ENCODE results near the gene SPRR1A. TPM values are rescaled to one million over a fixed set of nuclear protein-coding genes. Genes with fewer than 3 reads are reported as not detected.

Gene SPRR1A
- total RNA-seq, 4 donors from 2014 or later = not detected

DNA sequence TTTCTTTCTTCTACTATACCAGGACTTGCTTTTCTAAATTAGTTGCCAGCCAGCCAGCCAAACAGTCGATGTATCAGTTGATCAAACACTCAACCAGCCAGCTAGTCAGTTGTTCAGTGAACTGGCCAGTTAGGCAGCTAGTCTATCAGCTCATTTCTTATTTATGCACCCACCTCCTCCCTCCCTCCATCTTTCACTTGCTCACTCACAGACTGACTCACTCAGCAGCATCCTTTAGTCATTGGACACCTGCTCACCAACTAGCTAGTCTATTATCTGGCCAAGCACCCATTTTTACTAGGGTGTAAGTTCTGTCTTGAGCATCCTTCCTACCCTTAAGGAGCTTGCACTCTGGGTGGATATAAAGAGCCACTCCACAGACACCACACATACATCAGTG is 19.3 kb upstream of the SPRR1A start:
- Histone ChIP-seq H3K9me3 (no peaks in the 10 kb centered on the region), H3K27ac (no peak overlapping the region), H3K4me1 (no peaks in the 10 kb centered on the region), H3K27me3 (no peaks in the 10 kb centered on the region), H3K4me3 (no peak overlapping the region), H3K36me3 (no peaks in the 10 kb centered on the region)
- no peak for ATAC-seq
- TF ChIP-seq EP300 (IDR thresholded peaks at IDR 0.05) = no peak
- 77 to 100% methylated on average over 1 of the region's 1 CpG for WGBS, 2 donors (ENCODE audit: low coverage in 1 of 2)

DNA sequence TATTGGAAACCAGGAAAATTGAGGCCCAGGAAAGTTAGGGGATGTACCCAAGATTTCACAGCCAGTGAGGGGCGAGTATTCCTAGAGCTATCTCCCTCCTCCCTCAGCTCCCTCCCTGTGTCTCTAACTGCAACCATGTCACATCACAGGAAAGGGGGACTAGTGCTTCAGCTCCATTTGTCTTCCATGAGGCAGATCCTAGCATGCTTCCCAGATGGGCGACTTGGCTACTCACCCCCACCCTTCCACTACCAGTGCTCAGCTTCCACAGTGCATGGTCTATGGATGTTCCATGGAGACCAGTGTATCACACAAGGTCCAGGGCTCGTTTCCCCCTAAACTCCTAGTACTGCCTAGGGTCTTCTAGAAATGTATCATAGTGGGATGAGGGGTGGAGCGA is 18.0 kb upstream of the SPRR1A start:
- WGBS, 2 donors (ENCODE audit: low coverage in 1 of 2) = 44 to 64% methylated on average over 2 to 4 of the region's 4 CpGs
- TF ChIP-seq POLR2A (IDR thresholded peaks at IDR 0.05) (no peak), EP300 (IDR thresholded peaks at IDR 0.05) (no peak)
- Histone ChIP-seq H3K27ac (no peak overlapping the region), H3K36me3 (no peaks in the 10 kb centered on the region), H3K4me3 (no peak overlapping the region), H3K9me3 (no peaks in the 10 kb centered on the region), H3K27me3 (no peaks in the 10 kb centered on the region), H3K4me1 (no peaks in the 10 kb centered on the region)
- no peak for ATAC-seq

DNA sequence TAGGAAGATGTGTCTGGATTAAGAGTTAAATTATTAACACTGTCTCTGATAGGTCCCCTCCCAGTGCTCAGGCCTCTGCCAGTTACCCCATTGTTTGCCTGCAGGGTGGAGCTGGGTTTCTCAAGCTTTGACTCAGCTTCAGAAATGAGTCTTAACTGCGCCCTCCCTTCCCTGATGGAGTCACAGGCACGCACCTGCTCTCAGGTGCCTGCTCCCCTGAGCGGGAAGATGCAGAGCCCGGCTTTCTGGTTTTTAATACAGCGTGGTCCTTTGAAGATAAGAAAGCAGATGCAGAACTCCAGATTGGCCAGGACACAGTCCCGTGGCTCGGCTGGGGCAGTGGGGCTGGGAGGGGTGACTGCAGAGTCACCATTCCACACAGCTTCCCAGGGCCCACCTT is 16.7 kb upstream of the SPRR1A start:
- Histone ChIP-seq H3K4me1 (no peaks in the 10 kb centered on the region), H3K36me3 (no peaks in the 10 kb centered on the region), H3K9me3 (no peaks in the 10 kb centered on the region), H3K27ac (no peak overlapping the region), H3K4me3 (no peak overlapping the region), H3K27me3 (no peaks in the 10 kb centered on the region)
- no peak for ATAC-seq
- 55% methylated on average over 2 of the region's 7 CpGs; no CpG with 5 or more reads in 1 of the 2 donors for WGBS, 2 donors (ENCODE audit: low coverage in 1 of 2)
- TF ChIP-seq EP300 (IDR thresholded peaks at IDR 0.05) (no peak), POLR2A (IDR thresholded peaks at IDR 0.05) (no peak), POLR2AphosphoS5 (IDR thresholded peaks at IDR 0.05) (no peak)
- TF ChIP-seq, protein P1, sequence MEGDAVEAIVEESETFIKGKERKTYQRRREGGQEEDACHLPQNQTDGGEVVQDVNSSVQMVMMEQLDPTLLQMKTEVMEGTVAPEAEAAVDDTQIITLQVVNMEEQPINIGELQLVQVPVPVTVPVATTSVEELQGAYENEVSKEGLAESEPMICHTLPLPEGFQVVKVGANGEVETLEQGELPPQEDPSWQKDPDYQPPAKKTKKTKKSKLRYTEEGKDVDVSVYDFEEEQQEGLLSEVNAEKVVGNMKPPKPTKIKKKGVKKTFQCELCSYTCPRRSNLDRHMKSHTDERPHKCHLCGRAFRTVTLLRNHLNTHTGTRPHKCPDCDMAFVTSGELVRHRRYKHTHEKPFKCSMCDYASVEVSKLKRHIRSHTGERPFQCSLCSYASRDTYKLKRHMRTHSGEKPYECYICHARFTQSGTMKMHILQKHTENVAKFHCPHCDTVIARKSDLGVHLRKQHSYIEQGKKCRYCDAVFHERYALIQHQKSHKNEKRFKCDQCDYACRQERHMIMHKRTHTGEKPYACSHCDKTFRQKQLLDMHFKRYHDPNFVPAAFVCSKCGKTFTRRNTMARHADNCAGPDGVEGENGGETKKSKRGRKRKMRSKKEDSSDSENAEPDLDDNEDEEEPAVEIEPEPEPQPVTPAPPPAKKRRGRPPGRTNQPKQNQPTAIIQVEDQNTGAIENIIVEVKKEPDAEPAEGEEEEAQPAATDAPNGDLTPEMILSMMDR (IDR thresholded peaks at IDR 0.05) = no peak

DNA sequence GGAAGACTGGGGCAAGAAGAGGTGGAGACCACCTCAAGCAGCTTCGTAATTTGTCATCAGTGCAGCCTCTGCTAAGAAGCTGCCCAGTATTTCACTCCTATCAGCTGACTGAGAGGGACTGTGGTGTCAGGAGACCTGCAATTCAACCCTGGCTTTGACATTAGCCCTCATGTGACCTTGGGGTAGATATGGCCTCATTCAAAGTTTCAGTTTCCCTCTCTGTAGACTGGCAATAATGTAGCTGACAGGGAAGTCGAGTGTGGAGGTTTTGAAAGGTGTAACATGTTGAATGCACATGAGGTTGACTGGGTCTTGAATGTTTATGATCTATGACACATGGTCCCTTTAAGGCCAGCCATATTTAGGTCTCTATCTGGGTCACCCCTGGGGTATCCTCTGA is 15.6 kb upstream of the SPRR1A start:
- Histone ChIP-seq H3K27me3 (no peaks in the 10 kb centered on the region), H3K27ac (no peak overlapping the region), H3K4me3 (no peak overlapping the region), H3K36me3 (no peaks in the 10 kb centered on the region), H3K9me3 (no peaks in the 10 kb centered on the region), H3K4me1 (no peaks in the 10 kb centered on the region)
- TF ChIP-seq EP300 (IDR thresholded peaks at IDR 0.05) (no peak), POLR2A (IDR thresholded peaks at IDR 0.05) (no peak), POLR2AphosphoS5 (IDR thresholded peaks at IDR 0.05) (no peak)
- TF ChIP-seq, protein P1 (IDR thresholded peaks at IDR 0.05) = no peak
- WGBS, 2 donors (ENCODE audit: low coverage in 1 of 2) = 39 to 67% methylated on average over 1 to 2 of the region's 2 CpGs
- ATAC-seq = no peak

DNA sequence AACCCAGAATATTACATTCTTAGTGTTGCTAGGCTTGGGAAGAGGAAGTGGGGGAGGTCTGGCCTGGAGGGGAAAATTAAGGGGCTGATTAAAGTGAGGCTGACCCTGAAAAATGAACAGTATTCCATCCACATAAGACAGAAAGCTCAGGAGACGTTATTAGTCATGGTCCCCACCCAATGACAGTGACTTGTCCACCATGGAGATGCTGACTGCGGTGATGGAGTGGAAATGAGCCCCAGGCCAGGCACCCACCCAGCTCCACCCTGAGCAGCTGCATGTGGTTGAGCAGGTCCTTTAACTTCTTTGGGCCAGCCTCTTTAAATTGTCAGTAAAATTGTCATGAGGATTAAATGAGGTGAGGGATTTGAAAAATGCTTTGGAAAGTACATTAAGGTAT is 14.8 kb upstream of the SPRR1A start:
- Histone ChIP-seq H3K4me3 (no peak overlapping the region), H3K27me3 (no peaks in the 10 kb centered on the region), H3K4me1 (no peaks in the 10 kb centered on the region), H3K36me3 (no peaks in the 10 kb centered on the region), H3K27ac (no peak overlapping the region), H3K9me3 (no peaks in the 10 kb centered on the region)
- no peak for ATAC-seq
- TF ChIP-seq, protein P1 (IDR thresholded peaks at IDR 0.05) = no peak
- no peak for TF ChIP-seq POLR2A (IDR thresholded peaks at IDR 0.05)
- TF ChIP-seq EP300 (IDR thresholded peaks at IDR 0.05) = no peak
- TF ChIP-seq POLR2AphosphoS5 (IDR thresholded peaks at IDR 0.05) = no peak
- WGBS, 2 donors (ENCODE audit: low coverage in 1 of 2) = 73% methylated on average over 2 of the region's 2 CpGs; no CpG with 5 or more reads in 1 of the 2 donors

DNA sequence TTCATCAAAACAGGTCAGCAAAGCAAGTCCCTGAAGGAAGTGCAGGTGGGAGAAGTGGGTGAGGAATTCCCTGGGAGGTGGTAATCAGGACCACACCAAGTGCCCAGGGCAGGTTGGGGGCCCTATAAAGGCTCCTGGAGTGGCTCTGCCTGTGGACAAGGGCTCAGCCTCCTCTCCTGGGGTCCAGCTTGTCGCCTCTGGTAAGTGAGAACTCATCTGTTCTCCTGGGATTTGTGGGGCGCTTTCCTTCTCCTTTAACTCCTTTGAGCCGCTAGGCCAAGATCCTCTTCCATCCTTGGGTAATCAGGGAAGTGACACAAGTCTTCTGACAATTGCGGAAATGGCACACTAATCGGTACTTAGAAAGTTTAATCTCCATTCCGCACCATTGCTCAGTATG is 13.4 kb upstream of the SPRR1A start, which contains the start of gene SPRR4:
Gene SPRR4, plus strand, starts transcription at position 154 of the 400 bp plus-strand sequence. CDS start 1,243 bp downstream, outside the sequence.
- no peak within 1 kb of the TSS for H3K27ac ChIP-seq
- H3K27me3 ChIP-seq = no peaks in the 10 kb centered on the region
- H3K4me3 ChIP-seq = no peak within 1 kb of the TSS
- no peaks in the 10 kb centered on the region for H3K36me3 ChIP-seq
- TF ChIP-seq, protein P1 (IDR thresholded peaks at IDR 0.05) = no peak
- TF ChIP-seq EP300 (IDR thresholded peaks at IDR 0.05) = no peak
- TF ChIP-seq POLR2AphosphoS5 (IDR thresholded peaks at IDR 0.05) = no peak
- TF ChIP-seq POLR2A (IDR thresholded peaks at IDR 0.05) = no peak
- 81 to 86% methylated on average over 3 to 4 of the region's 6 CpGs for WGBS, 2 donors (ENCODE audit: low coverage in 1 of 2)
- no peaks in the 10 kb centered on the region for H3K4me1 ChIP-seq
- ATAC-seq = no peak
- H3K9me3 ChIP-seq = no peaks in the 10 kb centered on the region

Data from gastroesophageal sphincter (tissue), 4 donors.